Liver (tissue), 3 donors: ENCODE results near the gene ANKRD6.

Experiments used
- FOXA1 ChIP-seq: IDR thresholded peaks from 2 replicates; pipeline ENCODE4 v1.6.1; 2016; ENCODE audit warnings: antibody characterized with exemption
- JUND ChIP-seq, 2 donors: IDR thresholded peaks; 2 replicates each; pipeline ENCODE4 v1.6.1; 2016; ENCODE audit warnings: antibody characterized with exemption in 2 of 2
- MAX ChIP-seq: IDR thresholded peaks from 2 replicates; pipeline ENCODE4 v1.6.1; 2016; ENCODE audit warnings: antibody characterized with exemption
- NR2F2 ChIP-seq: IDR thresholded peaks from 2 replicates; pipeline ENCODE4 v1.6.1; 2016; ENCODE audit warnings: antibody characterized with exemption
- RAD21 ChIP-seq, 2 donors: IDR thresholded peaks; 2 replicates each; pipeline ENCODE4 v1.6.1; 2016; ENCODE audit warnings: antibody characterized with exemption in 2 of 2, mild to moderate bottlenecking in 2 of 2
- SP1 ChIP-seq: IDR thresholded peaks from 2 replicates; pipeline ENCODE4 v1.6.1; 2018; ENCODE audit warnings: antibody characterized with exemption, mild to moderate bottlenecking
- TAF1 ChIP-seq: conservative IDR thresholded peaks from 2 replicates; pipeline ENCODE4 v1.6.1; 2016; ENCODE audit warnings: antibody characterized with exemption, mild to moderate bottlenecking
- YY1 ChIP-seq: IDR thresholded peaks from 2 replicates; pipeline ENCODE4 v1.6.1; 2016; ENCODE audit warnings: antibody characterized with exemption, mild to moderate bottlenecking
- TF ChIP-seq, protein P1 (sequence below): fragments of 150-350 bp; IDR thresholded peaks from 2 replicates; pipeline ENCODE4 v1.5.1; 2017; ENCODE audit warnings: improper control_type of control experiment, low read depth, low read length; ENCODE audit not compliant: missing input control
- TF ChIP-seq, protein P2 (sequence below): IDR thresholded peaks from 2 replicates; pipeline ENCODE4 v1.6.1; 2016; ENCODE audit warnings: antibody characterized with exemption, mild to moderate bottlenecking
- TF ChIP-seq, protein P3 (sequence below): IDR thresholded peaks from 2 replicates; pipeline ENCODE4 v1.6.1; 2016; ENCODE audit warnings: antibody characterized with exemption
- TF ChIP-seq, protein P4 (sequence below): IDR thresholded peaks from 2 replicates; pipeline ENCODE4 v1.6.1; 2016; ENCODE audit warnings: antibody characterized with exemption
- donor health status: healthy.
- donor health status: healthy.

DNA sequence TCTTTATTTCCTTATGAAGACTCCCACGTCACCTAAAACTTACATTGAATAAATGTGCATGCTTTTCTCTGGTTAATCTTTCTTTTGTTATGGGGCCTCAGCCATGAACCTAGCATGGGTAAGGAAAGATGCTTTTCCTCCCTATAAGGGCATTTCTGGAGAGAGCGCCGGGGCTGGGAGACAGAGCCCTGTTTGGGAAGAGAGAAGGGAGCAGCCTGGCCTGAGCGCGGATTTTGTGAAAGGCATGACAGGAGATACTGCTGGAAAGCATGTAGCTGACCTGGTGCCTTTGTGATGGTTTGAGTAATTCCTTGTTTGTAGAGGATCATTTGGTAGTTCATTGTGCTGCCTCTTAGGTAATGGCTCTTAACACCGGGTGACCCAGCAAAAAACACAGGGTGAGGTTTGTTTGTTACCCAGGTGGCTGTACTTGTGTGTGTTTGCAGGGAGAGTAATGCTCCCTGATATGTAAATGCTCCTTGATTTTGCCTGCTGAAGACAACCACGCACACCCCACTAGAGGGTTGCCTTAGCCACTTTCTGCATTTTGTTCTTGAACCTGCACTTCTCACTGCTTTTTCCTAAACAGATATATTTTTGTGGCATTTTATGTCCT lies 59.2 kb downstream of the ANKRD6 start:
- TF ChIP-seq, protein P1, sequence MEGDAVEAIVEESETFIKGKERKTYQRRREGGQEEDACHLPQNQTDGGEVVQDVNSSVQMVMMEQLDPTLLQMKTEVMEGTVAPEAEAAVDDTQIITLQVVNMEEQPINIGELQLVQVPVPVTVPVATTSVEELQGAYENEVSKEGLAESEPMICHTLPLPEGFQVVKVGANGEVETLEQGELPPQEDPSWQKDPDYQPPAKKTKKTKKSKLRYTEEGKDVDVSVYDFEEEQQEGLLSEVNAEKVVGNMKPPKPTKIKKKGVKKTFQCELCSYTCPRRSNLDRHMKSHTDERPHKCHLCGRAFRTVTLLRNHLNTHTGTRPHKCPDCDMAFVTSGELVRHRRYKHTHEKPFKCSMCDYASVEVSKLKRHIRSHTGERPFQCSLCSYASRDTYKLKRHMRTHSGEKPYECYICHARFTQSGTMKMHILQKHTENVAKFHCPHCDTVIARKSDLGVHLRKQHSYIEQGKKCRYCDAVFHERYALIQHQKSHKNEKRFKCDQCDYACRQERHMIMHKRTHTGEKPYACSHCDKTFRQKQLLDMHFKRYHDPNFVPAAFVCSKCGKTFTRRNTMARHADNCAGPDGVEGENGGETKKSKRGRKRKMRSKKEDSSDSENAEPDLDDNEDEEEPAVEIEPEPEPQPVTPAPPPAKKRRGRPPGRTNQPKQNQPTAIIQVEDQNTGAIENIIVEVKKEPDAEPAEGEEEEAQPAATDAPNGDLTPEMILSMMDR = no peak
- TF ChIP-seq TAF1 = no peak
- TF ChIP-seq, protein P2, sequence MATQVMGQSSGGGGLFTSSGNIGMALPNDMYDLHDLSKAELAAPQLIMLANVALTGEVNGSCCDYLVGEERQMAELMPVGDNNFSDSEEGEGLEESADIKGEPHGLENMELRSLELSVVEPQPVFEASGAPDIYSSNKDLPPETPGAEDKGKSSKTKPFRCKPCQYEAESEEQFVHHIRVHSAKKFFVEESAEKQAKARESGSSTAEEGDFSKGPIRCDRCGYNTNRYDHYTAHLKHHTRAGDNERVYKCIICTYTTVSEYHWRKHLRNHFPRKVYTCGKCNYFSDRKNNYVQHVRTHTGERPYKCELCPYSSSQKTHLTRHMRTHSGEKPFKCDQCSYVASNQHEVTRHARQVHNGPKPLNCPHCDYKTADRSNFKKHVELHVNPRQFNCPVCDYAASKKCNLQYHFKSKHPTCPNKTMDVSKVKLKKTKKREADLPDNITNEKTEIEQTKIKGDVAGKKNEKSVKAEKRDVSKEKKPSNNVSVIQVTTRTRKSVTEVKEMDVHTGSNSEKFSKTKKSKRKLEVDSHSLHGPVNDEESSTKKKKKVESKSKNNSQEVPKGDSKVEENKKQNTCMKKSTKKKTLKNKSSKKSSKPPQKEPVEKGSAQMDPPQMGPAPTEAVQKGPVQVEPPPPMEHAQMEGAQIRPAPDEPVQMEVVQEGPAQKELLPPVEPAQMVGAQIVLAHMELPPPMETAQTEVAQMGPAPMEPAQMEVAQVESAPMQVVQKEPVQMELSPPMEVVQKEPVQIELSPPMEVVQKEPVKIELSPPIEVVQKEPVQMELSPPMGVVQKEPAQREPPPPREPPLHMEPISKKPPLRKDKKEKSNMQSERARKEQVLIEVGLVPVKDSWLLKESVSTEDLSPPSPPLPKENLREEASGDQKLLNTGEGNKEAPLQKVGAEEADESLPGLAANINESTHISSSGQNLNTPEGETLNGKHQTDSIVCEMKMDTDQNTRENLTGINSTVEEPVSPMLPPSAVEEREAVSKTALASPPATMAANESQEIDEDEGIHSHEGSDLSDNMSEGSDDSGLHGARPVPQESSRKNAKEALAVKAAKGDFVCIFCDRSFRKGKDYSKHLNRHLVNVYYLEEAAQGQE = no peak
- TF ChIP-seq FOXA1 = no peak
- no peak for TF ChIP-seq MAX
- TF ChIP-seq YY1 = no peak
- no peak for TF ChIP-seq RAD21 (IDR thresholded peaks at IDR 0.05)
- TF ChIP-seq, protein P3, sequence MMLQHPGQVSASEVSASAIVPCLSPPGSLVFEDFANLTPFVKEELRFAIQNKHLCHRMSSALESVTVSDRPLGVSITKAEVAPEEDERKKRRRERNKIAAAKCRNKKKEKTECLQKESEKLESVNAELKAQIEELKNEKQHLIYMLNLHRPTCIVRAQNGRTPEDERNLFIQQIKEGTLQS = no peak
- TF ChIP-seq JUND (IDR thresholded peaks at IDR 0.05) = no peak
- TF ChIP-seq SP1 = no peak
- TF ChIP-seq NR2F2 = no peak
- TF ChIP-seq, protein P4, sequence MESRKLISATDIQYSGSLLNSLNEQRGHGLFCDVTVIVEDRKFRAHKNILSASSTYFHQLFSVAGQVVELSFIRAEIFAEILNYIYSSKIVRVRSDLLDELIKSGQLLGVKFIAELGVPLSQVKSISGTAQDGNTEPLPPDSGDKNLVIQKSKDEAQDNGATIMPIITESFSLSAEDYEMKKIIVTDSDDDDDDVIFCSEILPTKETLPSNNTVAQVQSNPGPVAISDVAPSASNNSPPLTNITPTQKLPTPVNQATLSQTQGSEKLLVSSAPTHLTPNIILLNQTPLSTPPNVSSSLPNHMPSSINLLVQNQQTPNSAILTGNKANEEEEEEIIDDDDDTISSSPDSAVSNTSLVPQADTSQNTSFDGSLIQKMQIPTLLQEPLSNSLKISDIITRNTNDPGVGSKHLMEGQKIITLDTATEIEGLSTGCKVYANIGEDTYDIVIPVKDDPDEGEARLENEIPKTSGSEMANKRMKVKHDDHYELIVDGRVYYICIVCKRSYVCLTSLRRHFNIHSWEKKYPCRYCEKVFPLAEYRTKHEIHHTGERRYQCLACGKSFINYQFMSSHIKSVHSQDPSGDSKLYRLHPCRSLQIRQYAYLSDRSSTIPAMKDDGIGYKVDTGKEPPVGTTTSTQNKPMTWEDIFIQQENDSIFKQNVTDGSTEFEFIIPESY = no peak
